Esophagus squamous epithelium (tissue), 4 donors: ENCODE results near the gene DUS2.

Source experiments
- CTCF ChIP-seq, 6 experiments: fragments of 450-650 bp in 4 of 6; fragments of 200-600 bp in 2 of 6; sonication (generic) in 2 of 6; IDR thresholded peaks; one replicate each; pipeline ENCODE4 v1.5.1; 2016 to 2019; ENCODE audit warnings: antibody characterized with exemption in 6 of 6, mild to moderate bottlenecking in 4 of 6, moderate library complexity in 4 of 6
- POLR2A ChIP-seq, 4 donors: fragments of 450-650 bp; IDR thresholded peaks; one replicate each; pipeline ENCODE4 v1.6.1; 2017; ENCODE audit warnings: antibody characterized with exemption in 4 of 4, mild to moderate bottlenecking in 4 of 4, moderate library complexity in 3 of 4

- TF ChIP-seq CTCF (IDR thresholded peaks at IDR 0.05) (no peak), POLR2A (IDR thresholded peaks at IDR 0.05) (no peak)
These were observed 32.3 kb downstream of the DUS2 start for GRCh38 chr16:68055395-68055794.
